Lower leg skin (tissue), 4 donors: ENCODE measurements around the gene TRAF3IP1. TPM values are rescaled to one million over a fixed set of nuclear protein-coding genes. Genes with fewer than 3 reads are reported as not detected.

Source experiments
- DNase-seq, 2 donors: peaks; one replicate each; pipeline ENCODE4 v3.0.0-alpha.2; 2019; ENCODE audit warnings: low spot score in 2 of 2
- H3K4me3 ChIP-seq: fragments of 200-600 bp; sonication (generic); 2 replicates; pipeline ENCODE4 v1.5.1; 2017; ENCODE audit warnings: mild to moderate bottlenecking, low read depth; ENCODE audit not compliant: poor library complexity, severe bottlenecking
- POLR2A ChIP-seq, 2 donors: fragments of 450-650 bp; IDR thresholded peaks; one replicate each; pipeline ENCODE4 v1.6.1; 2016 to 2017; ENCODE audit warnings: antibody characterized with exemption in 2 of 2, mild to moderate bottlenecking in 1 of 2, moderate library complexity in 1 of 2
- whole genome bisulfite sequencing, 2 donors: methylation state at CpG; one replicate each; pipeline ENCODE4 v1.1.5; 2018; 5-methylcytosine and 5-hydroxymethylcytosine counted together
- intact Hi-C: fragments of 100-400 bp; cut with DNase I; formaldehyde crosslinking; loops from one replicate; pipeline ENCODE4 v1.15.0; 2023; ENCODE audit warnings: low total_unique reads
- total RNA-seq, 4 donors: library from RNA; depleted of rRNA; stranded (reverse); fragments of >200 nt; gene quantifications; one replicate each; pipeline ENCODE4 v1.1.0, GENCODE V29; 2016
- TF ChIP-seq, protein P1 (sequence below), 3 donors: fragments of 450-650 bp; IDR thresholded peaks; one replicate each; pipeline ENCODE4 v1.5.1; 2016; ENCODE audit warnings: antibody characterized with exemption in 3 of 3, mild to moderate bottlenecking in 3 of 3, moderate library complexity in 2 of 3

TRAF3IP1 gene
- total RNA-seq, 4 donors from 2014 or later: 4.3 to 8.7 (median 8.2) TPM

DNA sequence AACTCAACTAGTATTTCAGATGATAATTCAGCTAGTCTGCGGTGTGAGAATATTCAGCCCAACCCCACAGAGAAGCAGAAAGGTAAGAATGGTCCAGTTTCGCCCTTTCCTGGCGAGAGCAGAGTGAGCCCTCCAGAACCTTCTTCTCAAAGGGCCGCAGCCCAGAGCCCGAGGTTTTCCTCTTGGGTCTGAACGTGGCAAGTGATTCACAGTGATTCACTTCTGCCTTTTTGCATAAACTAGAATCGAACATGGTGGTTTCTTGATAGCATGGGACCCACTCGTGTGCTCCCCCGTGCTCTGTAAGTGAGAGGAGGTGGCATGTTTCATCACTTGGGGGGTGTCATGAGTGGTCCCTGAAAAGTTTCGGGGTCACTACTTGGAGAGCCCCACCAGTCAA, 24.2 kb downstream of the TRAF3IP1 start:
- TF ChIP-seq POLR2A (IDR thresholded peaks at IDR 0.05): no peak
- TF ChIP-seq, protein P1, sequence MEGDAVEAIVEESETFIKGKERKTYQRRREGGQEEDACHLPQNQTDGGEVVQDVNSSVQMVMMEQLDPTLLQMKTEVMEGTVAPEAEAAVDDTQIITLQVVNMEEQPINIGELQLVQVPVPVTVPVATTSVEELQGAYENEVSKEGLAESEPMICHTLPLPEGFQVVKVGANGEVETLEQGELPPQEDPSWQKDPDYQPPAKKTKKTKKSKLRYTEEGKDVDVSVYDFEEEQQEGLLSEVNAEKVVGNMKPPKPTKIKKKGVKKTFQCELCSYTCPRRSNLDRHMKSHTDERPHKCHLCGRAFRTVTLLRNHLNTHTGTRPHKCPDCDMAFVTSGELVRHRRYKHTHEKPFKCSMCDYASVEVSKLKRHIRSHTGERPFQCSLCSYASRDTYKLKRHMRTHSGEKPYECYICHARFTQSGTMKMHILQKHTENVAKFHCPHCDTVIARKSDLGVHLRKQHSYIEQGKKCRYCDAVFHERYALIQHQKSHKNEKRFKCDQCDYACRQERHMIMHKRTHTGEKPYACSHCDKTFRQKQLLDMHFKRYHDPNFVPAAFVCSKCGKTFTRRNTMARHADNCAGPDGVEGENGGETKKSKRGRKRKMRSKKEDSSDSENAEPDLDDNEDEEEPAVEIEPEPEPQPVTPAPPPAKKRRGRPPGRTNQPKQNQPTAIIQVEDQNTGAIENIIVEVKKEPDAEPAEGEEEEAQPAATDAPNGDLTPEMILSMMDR (IDR thresholded peaks at IDR 0.05): no peak
- 94 to 97% methylated on average over 10 of the region's 10 CpGs for WGBS, 2 donors
- intact Hi-C loops: no loop called here

DNA sequence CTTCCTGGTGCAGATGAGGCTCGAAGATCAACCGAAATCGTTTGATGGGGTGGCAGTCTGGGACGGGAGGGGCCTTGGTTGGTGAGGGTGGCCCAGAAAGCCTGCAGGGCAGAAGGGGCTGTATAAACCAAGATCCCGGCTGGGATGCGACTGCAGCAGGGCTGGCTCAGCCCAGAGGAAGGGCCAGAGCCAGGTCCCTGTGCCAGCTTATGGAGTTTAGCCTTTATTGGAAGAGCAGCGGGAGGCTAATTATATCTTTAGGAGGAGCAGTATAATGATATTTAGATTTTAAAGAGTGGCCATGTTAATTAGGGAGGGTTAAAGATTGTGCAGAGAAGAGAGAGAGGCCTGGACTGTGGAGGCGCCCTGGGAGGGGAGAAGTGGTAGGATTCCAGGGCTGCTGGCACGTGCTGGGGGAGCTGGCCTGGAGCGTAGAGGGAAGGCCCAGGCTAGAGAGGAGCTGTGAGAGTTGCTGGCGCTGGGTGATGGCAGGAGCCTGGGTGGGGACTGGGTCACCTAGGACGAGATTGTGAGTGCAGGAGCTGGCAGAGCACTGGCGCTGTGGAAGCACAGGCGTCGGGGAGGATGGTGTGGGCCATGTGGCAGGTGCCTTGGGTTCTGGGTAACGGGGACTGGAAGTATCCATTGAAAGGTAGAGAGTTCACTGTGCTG, 25.1 kb downstream of the TRAF3IP1 start:
- no peak for DNase-seq
- intact Hi-C loops: no loop called here
- WGBS, 2 donors: 85 to 87% methylated on average over 16 of the region's 16 CpGs
- TF ChIP-seq POLR2A (IDR thresholded peaks at IDR 0.05): no peak
- TF ChIP-seq, protein P1 (IDR thresholded peaks at IDR 0.05): no peak
- H3K4me3 ChIP-seq: no peak overlapping the region

More for the DNA sequence above, 24.2 kb downstream of the TRAF3IP1 start:
- DNase-seq: no peak
- no peak overlapping the region for H3K4me3 ChIP-seq

GRCh38 chr2:238346544-238346943, 26.2 kb downstream of the TRAF3IP1 start:
- no peak for DNase-seq
- 84 to 87% methylated on average over 12 of the region's 12 CpGs for WGBS, 2 donors
- intact Hi-C loops: no loop called here
- TF ChIP-seq, protein P1 (IDR thresholded peaks at IDR 0.05): no peak
- no peak for TF ChIP-seq POLR2A (IDR thresholded peaks at IDR 0.05)
- H3K4me3 ChIP-seq: no peak overlapping the region

DNA sequence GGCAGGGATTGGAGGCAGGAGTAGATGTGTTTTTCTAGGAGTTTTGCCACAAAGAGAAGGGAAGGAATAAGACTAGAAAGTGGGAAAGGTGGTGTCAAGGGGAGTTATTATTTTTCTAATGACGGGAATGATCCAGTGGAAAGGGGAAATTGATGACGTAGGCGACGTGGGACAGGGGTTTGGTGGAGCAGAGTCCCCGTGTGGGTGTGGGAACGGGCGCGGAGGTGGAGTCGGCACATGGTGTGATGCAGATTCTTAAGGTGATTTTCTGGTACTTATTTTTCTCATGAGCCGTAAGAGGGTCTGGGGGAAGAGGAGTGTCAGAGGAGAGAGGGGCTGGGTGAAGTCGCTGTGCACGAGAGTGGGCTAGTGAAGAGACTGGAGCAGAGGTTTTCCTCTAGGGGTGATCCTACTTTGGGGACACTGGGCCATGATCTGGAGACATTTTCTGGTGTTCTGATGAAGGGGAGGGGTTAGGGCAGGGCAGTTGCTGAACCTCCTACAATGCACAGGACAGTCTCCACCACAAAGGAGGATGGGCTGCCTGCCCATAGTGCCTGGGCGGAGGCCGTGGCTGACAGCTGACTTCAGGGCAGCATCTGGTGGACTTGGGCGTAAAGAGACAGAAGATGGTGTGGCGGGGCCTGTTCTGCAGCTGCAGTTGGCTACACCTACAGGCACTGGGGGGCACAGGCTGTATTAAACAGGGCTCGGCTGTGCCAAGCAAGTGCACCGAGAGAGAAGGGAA, 30.0 kb downstream of the TRAF3IP1 start:
- intact Hi-C loops: no loop called here
- WGBS, 2 donors: 90 to 91% methylated on average over 18 of the region's 18 CpGs
- TF ChIP-seq, protein P1 (IDR thresholded peaks at IDR 0.05): no peak
- no peak for TF ChIP-seq POLR2A (IDR thresholded peaks at IDR 0.05)

DNA sequence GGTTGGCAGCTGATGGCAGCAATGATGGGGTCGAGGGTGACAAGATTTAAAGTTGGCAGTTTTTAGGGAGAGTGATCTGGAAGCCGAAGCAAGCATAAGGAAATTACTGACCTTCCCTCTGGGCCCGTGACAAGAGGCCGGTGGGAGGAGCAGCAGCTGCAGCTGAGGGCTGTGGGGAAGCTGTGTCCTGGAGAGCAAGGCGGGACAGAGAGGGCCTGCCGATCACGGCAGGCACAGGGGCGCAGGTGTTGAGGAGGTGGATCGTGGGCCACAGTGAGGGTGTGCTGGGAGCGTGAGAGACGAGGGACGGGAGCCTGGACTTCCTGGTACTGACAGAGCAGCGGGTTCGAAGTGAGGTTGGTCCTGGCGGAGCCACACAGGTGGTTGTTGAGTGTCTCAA, 31.0 kb downstream of the TRAF3IP1 start:
- intact Hi-C loops: no loop called here
- no peak for DNase-seq
- no peak overlapping the region for H3K4me3 ChIP-seq
- TF ChIP-seq, protein P1 (IDR thresholded peaks at IDR 0.05): no peak
- no peak for TF ChIP-seq POLR2A (IDR thresholded peaks at IDR 0.05)
- WGBS, 2 donors: 87 to 89% methylated on average over 15 of the region's 15 CpGs

More for the DNA sequence above, 30.0 kb downstream of the TRAF3IP1 start:
- no peak for DNase-seq
- H3K4me3 ChIP-seq: no peak overlapping the region
